Kidney epithelial cell (primary cell): Measurements from ENCODE around the gene COX6A2. TPM values are rescaled to one million over a fixed set of nuclear protein-coding genes. Genes with fewer than 3 reads are reported as not detected.

Experiments
- DNase-seq: peaks from one replicate; pipeline ENCODE4 v3.0.0-alpha.2; 2010; ENCODE audit warnings: low read depth
- H3K27me3 ChIP-seq: 2 replicates; pipeline ENCODE4 v1.6.0; 2011; ENCODE audit warnings: low read length; ENCODE audit not compliant: control insufficient read depth, insufficient read depth
- H3K36me3 ChIP-seq: 2 replicates; pipeline ENCODE4 v1.5.1; 2011; ENCODE audit warnings: low read length; ENCODE audit not compliant: control insufficient read depth, insufficient read depth
- H3K4me3 ChIP-seq: 2 replicates; pipeline ENCODE4 v1.5.1; 2011; ENCODE audit warnings: low read depth, mild to moderate bottlenecking, control low read depth, low read length
- CTCF ChIP-seq: IDR thresholded peaks from 2 replicates; pipeline ENCODE4 v1.5.1; 2011; ENCODE audit warnings: mild to moderate bottlenecking, moderate library complexity, low read length, control low read depth, inconsistent platforms; ENCODE audit not compliant: insufficient read depth, poor library complexity, severe bottlenecking
- total RNA-seq: library from RNA; depleted of rRNA; stranded (reverse); fragments of >200 nt; gene quantifications from 2 replicates; pipeline ENCODE4 v1.2.3, GENCODE V29; 2015

The COX6A2 gene
- not detected in 2 replicates for total RNA-seq

- TF ChIP-seq CTCF = no peak
- H3K4me3 ChIP-seq = no peak within 1 kb of the TSS
- no peak for DNase-seq
Observed at GRCh38 chr16:31428279-31428597, at the start of gene COX6A2. Gene COX6A2, minus strand, starts transcription at chr16:31428360. Its CDS starts 35 bp downstream, at chr16:31428325.

GRCh38 chr16:31477220-31478216 lies 49.4 kb upstream of the COX6A2 start:
- no peak for TF ChIP-seq CTCF
- no peaks in the 10 kb centered on the region for H3K36me3 ChIP-seq
- H3K27me3 ChIP-seq = peaks cover 5% of the 10 kb centered on the region
- no peak for DNase-seq
- no peak overlapping the region for H3K4me3 ChIP-seq

More at GRCh38 chr16:31428279-31428597, at the start of gene COX6A2:
- H3K27me3 ChIP-seq = peaks cover 12% of the 10 kb centered on the region
- H3K36me3 ChIP-seq = no peaks in the 10 kb centered on the region

GRCh38 chr16:31476303-31477219 lies 48.4 kb upstream of the COX6A2 start:
- DNase-seq = no peak
- Histone ChIP-seq H3K27me3 (peaks cover 2% of the 10 kb centered on the region), H3K36me3 (no peaks in the 10 kb centered on the region), H3K4me3 (no peak overlapping the region)
- TF ChIP-seq CTCF = no peak

- Histone ChIP-seq H3K27me3 (peaks cover 2% of the 10 kb centered on the region), H3K4me3 (no peak overlapping the region), H3K36me3 (no peaks in the 10 kb centered on the region)
- DNase-seq = no peak
- no peak for TF ChIP-seq CTCF
Observed at GRCh38 chr16:31475946-31476302, 47.8 kb upstream of the COX6A2 start.

GRCh38 chr16:31474773-31475738 lies 46.9 kb upstream of the COX6A2 start:
- no peak for DNase-seq
- Histone ChIP-seq H3K36me3 (no peaks in the 10 kb centered on the region), H3K27me3 (peaks cover 2% of the 10 kb centered on the region), H3K4me3 (no peak overlapping the region)
- TF ChIP-seq CTCF = no peak
